ENCODE measurements around the gene TRHDE. TPM values are rescaled to one million over a fixed set of nuclear protein-coding genes. Genes with fewer than 3 reads are reported as not detected.

TRHDE gene
- total RNA-seq, 2 donors from 2014 or later = 3.1 to 4.1 TPM

DNA sequence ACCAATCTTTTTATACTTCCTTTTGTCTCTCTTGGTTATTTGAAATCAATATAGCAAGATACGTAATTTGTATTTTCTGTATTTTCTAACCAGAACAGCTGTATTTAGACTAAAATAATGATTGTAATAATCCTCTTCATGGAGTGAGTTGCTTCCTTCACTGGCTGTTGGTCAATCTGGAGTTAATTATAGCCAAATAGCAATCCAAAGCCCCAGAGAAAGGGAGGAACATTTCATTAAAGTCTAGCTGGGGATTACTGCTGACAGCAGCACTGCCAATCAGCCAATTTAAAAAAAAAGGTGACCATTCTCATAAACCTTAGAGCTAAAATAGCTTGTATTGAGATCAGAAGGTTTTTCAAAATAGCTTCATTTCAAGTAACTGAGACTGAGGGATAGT is 118.0 kb downstream of the TRHDE start:
- no peak for TF ChIP-seq POLR2AphosphoS5 (IDR thresholded peaks at IDR 0.05)
- TF ChIP-seq, protein P1, sequence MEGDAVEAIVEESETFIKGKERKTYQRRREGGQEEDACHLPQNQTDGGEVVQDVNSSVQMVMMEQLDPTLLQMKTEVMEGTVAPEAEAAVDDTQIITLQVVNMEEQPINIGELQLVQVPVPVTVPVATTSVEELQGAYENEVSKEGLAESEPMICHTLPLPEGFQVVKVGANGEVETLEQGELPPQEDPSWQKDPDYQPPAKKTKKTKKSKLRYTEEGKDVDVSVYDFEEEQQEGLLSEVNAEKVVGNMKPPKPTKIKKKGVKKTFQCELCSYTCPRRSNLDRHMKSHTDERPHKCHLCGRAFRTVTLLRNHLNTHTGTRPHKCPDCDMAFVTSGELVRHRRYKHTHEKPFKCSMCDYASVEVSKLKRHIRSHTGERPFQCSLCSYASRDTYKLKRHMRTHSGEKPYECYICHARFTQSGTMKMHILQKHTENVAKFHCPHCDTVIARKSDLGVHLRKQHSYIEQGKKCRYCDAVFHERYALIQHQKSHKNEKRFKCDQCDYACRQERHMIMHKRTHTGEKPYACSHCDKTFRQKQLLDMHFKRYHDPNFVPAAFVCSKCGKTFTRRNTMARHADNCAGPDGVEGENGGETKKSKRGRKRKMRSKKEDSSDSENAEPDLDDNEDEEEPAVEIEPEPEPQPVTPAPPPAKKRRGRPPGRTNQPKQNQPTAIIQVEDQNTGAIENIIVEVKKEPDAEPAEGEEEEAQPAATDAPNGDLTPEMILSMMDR (IDR thresholded peaks at IDR 0.05) = no peak
- no peak for TF ChIP-seq POLR2A (IDR thresholded peaks at IDR 0.05)
- H3K9me3 ChIP-seq = no peaks in the 10 kb centered on the region
- no peaks in the 10 kb centered on the region for H3K27me3 ChIP-seq (replicated peaks; ENCODE audit: insufficient read depth)
- no peak overlapping the region for H3K4me3 ChIP-seq
- DNase-seq (ENCODE audit: low spot score) = no peak
- intact Hi-C loops (cut with DNase I) = no loop called here
- WGBS = 92% methylated on average over 1 of the region's 1 CpG
- H3K4me1 ChIP-seq (replicated peaks) = no peaks in the 10 kb centered on the region
- H3K27ac ChIP-seq = no peak overlapping the region
- H3K36me3 ChIP-seq = no peaks in the 10 kb centered on the region

DNA sequence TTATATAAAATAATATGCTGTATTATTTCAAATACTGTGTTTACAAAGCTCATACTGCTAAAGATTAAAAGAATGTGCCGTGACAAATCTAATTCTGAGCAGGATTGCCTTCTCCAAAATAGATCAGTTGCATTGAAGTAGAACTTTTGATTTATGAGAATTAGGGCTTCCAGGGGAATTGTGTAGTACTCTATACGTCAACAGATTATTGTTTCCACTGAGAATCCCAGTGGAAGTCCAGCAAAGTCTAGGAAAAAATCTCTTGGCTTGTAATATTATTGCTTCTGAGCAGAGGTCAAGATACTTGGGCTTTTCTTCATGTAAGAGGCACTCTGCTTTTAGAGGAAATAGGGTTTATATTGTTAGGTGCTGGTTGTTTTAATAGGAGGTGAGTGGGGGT is 133.9 kb downstream of the TRHDE start:
- no peaks in the 10 kb centered on the region for H3K4me1 ChIP-seq (replicated peaks)
- intact Hi-C loops (cut with DNase I) = no loop called here
- H3K27ac ChIP-seq = no peak overlapping the region
- 49% methylated on average over 2 of the region's 2 CpGs for WGBS
- H3K27me3 ChIP-seq (replicated peaks; ENCODE audit: insufficient read depth) = no peaks in the 10 kb centered on the region
- H3K4me3 ChIP-seq = no peak overlapping the region
- no peak for DNase-seq (ENCODE audit: low spot score)
- no peaks in the 10 kb centered on the region for H3K36me3 ChIP-seq
- H3K9me3 ChIP-seq = no peaks in the 10 kb centered on the region
- TF ChIP-seq POLR2A (IDR thresholded peaks at IDR 0.05) (no peak), POLR2AphosphoS5 (IDR thresholded peaks at IDR 0.05) (no peak)
- TF ChIP-seq, protein P1 (IDR thresholded peaks at IDR 0.05) = no peak

GRCh38 chr12:72432037-72432604 is 160.0 kb downstream of the TRHDE start:
- H3K4me1 ChIP-seq (replicated peaks) = no peaks in the 10 kb centered on the region
- DNase-seq (ENCODE audit: low spot score) = no peak
- H3K36me3 ChIP-seq = no peaks in the 10 kb centered on the region
- H3K27me3 ChIP-seq (replicated peaks; ENCODE audit: insufficient read depth) = no peaks in the 10 kb centered on the region
- intact Hi-C loops (cut with DNase I) = no loop called here
- no peaks in the 10 kb centered on the region for H3K9me3 ChIP-seq
- no peak overlapping the region for H3K27ac ChIP-seq
- no peak overlapping the region for H3K4me3 ChIP-seq
- WGBS = 64% methylated on average over 7 of the region's 7 CpGs
- TF ChIP-seq, protein P1 (IDR thresholded peaks at IDR 0.05) = no peak
- TF ChIP-seq POLR2A (IDR thresholded peaks at IDR 0.05) = no peak
- TF ChIP-seq POLR2AphosphoS5 (IDR thresholded peaks at IDR 0.05) = no peak

DNA sequence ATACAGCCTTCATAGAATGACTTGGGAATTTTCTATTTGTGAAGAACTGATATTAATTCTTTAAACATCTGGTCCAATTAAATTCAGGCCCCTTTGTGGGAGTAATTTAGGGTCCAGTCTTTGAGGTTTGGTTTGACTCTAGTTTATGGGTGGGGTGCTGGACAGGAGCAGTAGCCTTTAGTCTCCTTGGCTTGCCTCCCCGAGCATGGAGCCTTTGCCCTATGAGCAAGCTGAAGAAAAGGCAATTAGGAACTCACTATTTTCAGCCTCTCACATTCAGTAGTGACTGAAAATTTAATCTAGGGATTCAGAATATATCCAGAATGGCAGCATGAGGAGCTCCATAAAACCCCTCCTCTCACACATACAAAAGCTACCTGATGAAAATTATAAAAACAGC is 161.1 kb downstream of the TRHDE start:
- H3K9me3 ChIP-seq = no peaks in the 10 kb centered on the region
- H3K27ac ChIP-seq = no peak overlapping the region
- 67% methylated on average over 1 of the region's 1 CpG for WGBS
- DNase-seq (ENCODE audit: low spot score) = no peak
- no peaks in the 10 kb centered on the region for H3K4me1 ChIP-seq (replicated peaks)
- TF ChIP-seq POLR2AphosphoS5 (IDR thresholded peaks at IDR 0.05) (no peak), POLR2A (IDR thresholded peaks at IDR 0.05) (no peak)
- TF ChIP-seq, protein P1 (IDR thresholded peaks at IDR 0.05) = no peak
- no peaks in the 10 kb centered on the region for H3K36me3 ChIP-seq
- no peak overlapping the region for H3K4me3 ChIP-seq
- H3K27me3 ChIP-seq (replicated peaks; ENCODE audit: insufficient read depth) = no peaks in the 10 kb centered on the region
- intact Hi-C loops (cut with DNase I) = no loop called here

- Histone ChIP-seq H3K27me3 (replicated peaks; ENCODE audit: insufficient read depth) (no peaks in the 10 kb centered on the region), H3K4me1 (replicated peaks) (no peaks in the 10 kb centered on the region), H3K27ac (no peak overlapping the region), H3K36me3 (no peaks in the 10 kb centered on the region), H3K9me3 (no peaks in the 10 kb centered on the region), H3K4me3 (no peak overlapping the region)
- intact Hi-C loops (cut with DNase I) = no loop called here
- TF ChIP-seq, protein P1 (IDR thresholded peaks at IDR 0.05) = no peak
- TF ChIP-seq POLR2AphosphoS5 (IDR thresholded peaks at IDR 0.05) = no peak
- TF ChIP-seq POLR2A (IDR thresholded peaks at IDR 0.05) = no peak
- WGBS = 94% methylated on average over 1 of the region's 1 CpG
- DNase-seq (ENCODE audit: low spot score) = no peak
Measured at GRCh38 chr12:72434999-72435398, 162.8 kb downstream of the TRHDE start.

Measured in prostate gland (tissue), 2 donors.